ENCODE data around the gene TMEM191C. TPM values are rescaled to one million over a fixed set of nuclear protein-coding genes. Genes with fewer than 3 reads are reported as not detected.
"Not testable (repeated sequence)": the region's sequence is repeated elsewhere in the genome, so short reads cannot be mapped to it uniquely, and the experiment has no call there.

The TMEM191C gene
- total and polyA plus RNA-seq, 7 donors, result 0.27 to 10.2 (median 2.0) TPM

DNA sequence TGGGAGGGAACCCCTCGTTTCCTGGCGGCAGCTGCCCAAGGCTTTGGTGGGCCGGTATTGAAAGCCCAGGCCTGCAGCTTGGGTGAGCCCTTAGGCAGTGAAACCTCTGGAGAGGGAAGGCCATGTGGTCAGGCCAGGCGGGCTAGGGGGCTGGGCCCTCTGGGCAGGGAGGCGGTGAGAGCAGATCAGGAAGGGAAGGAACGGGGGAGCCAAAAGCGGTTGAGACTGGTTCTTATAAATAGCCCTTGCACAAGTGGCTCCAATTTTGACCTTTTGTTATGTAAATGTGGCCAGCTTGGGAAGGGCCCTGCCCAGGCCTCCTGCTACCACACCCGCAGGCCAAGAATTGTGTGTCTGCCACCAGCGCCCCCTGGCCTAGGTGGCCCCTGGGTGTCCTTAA is 25.1 kb upstream of the TMEM191C start:
- H3K27me3 ChIP-seq; H3K27ac ChIP-seq; intact Hi-C loops (cut with DNase I); H3K4me3 ChIP-seq; H3K9me3 ChIP-seq; DNase-seq; H3K4me1 ChIP-seq: not testable (repeated sequence)
- H3K36me3 ChIP-seq, result peaks cover 20 to 32% (median 22%) of the 10 kb centered on the region in 4 donors
- no CpG with 5 or more reads among the region's 9 CpGs for WGBS, 2 donors

DNA sequence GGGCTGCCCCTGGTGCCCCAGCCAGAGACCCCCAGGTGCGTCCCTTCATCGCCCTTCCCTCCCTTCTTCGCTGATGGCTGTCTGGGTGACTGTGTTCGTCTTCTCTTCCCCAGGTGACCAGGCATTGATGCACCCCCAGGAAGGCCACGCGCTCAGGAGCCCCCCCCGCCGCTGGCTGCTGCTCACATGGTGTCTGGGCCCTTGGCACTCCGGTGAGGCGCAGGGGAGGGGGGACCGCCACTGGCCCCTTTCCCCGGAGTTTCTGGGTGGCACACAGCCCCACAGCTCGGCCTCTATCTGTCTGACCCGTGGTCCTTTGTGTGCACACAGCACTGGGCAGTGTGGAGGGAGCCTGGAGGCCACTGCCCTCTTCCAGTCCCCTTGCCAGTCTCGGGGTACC is 24.5 kb upstream of the TMEM191C start:
- H3K27me3 ChIP-seq; H3K27ac ChIP-seq; H3K4me1 ChIP-seq; H3K9me3 ChIP-seq; H3K4me3 ChIP-seq; intact Hi-C loops (cut with DNase I): not testable (repeated sequence)
- H3K36me3 ChIP-seq, result peaks cover 20 to 32% (median 22%) of the 10 kb centered on the region in 4 donors
- 83 to 96% methylated on average over 6 to 8 of the region's 15 CpGs for WGBS, 2 donors
- DNase-seq, result peak; percentile 52

DNA sequence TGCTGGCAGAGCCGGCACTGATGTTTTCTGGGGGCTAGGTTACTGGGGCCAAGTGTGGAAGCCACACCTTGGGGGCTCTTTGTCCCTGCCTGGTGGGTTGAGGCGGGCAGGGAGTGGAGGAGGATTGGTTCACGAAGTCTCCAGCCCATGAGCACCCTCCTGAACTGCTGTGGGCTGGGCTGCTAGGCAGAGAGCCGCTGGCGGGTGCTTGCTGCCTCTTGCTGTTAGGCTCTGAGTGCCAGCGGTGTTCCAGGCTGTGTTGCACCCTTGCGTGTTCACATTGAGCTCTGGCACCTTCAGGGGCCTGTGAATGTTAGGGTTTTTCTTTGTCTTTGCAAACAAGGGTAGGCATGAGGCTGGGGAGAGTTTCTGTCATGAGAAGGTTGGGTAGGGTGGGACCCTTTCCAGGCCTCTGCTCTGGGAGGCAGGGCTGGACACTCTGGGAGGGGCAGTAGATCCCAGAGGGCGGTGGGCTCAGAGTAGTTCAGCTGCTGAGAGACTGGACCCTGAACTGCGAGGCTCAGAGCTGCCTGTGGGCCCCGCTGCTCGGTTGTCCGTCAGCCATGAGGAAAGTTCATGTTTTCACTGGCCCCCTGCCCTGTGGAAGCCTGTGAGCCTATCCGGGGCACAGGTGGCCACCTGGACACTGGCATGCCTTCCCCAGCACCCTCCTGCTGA is 24.0 kb upstream of the TMEM191C start:
- no peaks in the 10 kb centered on the region for H3K27me3 ChIP-seq
- WGBS, 2 donors, result 96% methylated on average over 13 of the region's 13 CpGs
- H3K9me3 ChIP-seq, result no peaks in the 10 kb centered on the region
- TF ChIP-seq, protein P1, sequence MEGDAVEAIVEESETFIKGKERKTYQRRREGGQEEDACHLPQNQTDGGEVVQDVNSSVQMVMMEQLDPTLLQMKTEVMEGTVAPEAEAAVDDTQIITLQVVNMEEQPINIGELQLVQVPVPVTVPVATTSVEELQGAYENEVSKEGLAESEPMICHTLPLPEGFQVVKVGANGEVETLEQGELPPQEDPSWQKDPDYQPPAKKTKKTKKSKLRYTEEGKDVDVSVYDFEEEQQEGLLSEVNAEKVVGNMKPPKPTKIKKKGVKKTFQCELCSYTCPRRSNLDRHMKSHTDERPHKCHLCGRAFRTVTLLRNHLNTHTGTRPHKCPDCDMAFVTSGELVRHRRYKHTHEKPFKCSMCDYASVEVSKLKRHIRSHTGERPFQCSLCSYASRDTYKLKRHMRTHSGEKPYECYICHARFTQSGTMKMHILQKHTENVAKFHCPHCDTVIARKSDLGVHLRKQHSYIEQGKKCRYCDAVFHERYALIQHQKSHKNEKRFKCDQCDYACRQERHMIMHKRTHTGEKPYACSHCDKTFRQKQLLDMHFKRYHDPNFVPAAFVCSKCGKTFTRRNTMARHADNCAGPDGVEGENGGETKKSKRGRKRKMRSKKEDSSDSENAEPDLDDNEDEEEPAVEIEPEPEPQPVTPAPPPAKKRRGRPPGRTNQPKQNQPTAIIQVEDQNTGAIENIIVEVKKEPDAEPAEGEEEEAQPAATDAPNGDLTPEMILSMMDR (IDR thresholded peaks at IDR 0.05), result no peak
- no peak overlapping the region for H3K27ac ChIP-seq
- H3K36me3 ChIP-seq, result peaks cover 20 to 32% (median 22%) of the 10 kb centered on the region in 4 donors
- H3K4me1 ChIP-seq, result no peaks in the 10 kb centered on the region
- intact Hi-C loops (cut with DNase I), result no loop called here
- H3K4me3 ChIP-seq, result no peak overlapping the region
- peak; percentile 49 for DNase-seq

DNA sequence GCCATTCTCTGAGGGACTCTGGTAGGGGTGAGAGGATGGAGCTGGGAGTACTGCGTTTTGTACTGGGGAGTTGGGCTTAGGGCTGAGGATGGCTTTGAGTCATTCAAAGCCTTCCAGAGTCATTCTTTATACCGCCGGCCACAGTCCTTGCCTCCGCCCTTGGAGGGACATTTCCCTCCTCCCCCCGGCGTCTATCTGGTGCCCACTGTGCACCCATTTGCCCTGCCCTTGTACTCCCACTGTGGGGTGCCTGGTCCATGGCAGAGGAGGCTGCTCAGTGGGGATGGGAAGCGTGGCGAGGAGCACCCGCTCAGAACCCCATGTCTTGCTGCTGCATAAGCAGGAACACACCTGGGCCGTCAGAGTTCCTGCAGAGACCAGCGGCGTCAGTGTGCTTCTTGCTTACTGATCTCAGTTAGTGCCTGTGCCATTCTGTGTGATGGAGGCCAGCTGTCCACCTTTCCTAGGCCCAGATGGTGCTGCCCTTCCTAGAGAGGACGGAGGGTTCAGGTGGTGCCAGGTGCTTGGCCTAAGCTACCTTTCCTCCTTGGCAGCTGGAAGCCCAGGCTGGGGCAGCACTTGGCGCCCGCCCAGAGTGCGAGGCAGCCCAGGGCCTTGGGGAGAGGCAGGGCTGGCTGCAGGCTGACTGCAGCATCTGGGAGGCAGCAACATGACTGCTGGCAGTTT is 23.3 kb upstream of the TMEM191C start:
- peak; percentile 42 for DNase-seq
- H3K36me3 ChIP-seq, result peaks cover 20 to 32% (median 22%) of the 10 kb centered on the region in 4 donors

DNA sequence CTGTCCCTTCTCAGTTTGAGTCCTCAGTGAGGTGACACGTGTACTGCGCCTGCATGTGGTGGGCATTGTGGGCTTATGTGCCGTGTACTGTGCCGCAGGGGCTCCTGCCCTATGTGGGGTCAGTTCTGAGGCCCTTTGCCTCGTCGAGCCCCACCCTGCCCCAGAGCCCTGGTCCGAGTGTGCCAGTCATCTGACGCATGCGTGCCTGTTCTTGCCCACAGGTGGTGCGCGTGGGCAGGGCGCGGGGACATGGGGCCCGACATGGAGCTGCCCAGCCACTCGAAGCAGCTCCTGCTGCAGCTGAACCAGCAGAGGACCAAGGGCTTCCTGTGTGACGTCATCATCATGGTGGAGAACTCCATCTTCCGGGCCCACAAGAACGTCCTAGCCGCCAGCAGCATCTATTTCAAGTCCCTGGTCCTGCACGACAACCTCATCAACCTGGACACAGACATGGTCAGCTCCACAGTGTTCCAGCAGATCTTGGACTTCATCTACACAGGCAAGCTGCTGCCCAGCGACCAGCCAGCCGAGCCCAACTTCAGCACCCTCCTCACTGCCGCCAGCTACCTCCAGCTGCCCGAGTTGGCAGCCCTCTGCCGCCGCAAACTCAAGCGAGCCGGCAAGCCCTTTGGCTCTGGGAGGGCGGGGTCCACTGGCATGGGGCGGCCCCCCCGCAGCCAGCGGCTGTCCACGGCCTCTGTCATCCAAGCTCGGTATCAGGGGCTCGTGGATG is 22.3 kb upstream of the TMEM191C start:
- no peak overlapping the region for H3K4me3 ChIP-seq
- no peaks in the 10 kb centered on the region for H3K27me3 ChIP-seq
- intact Hi-C loops (cut with DNase I), result no loop called here
- TF ChIP-seq EP300 (IDR thresholded peaks at IDR 0.05), result no peak
- TF ChIP-seq, protein P1 (IDR thresholded peaks at IDR 0.05), result no peak
- no peak for TF ChIP-seq POLR2AphosphoS5 (IDR thresholded peaks at IDR 0.05)
- TF ChIP-seq POLR2A (IDR thresholded peaks at IDR 0.05), result no peak
- H3K9me3 ChIP-seq, result no peaks in the 10 kb centered on the region
- H3K36me3 ChIP-seq, result peaks cover 20 to 32% (median 22%) of the 10 kb centered on the region in 4 donors
- DNase-seq, result peak; percentile 63
- no peaks in the 10 kb centered on the region for H3K4me1 ChIP-seq
- WGBS, 2 donors, result 92 to 94% methylated on average over 35 of the region's 35 CpGs
- no peak overlapping the region for H3K27ac ChIP-seq

More for the DNA sequence above, 23.3 kb upstream of the TMEM191C start:
- Histone ChIP-seq H3K4me1 (no peaks in the 10 kb centered on the region), H3K27me3 (no peaks in the 10 kb centered on the region), H3K4me3 (no peak overlapping the region), H3K27ac (no peak overlapping the region), H3K9me3 (no peaks in the 10 kb centered on the region)
- intact Hi-C loops (cut with DNase I), result no loop called here
- TF ChIP-seq POLR2AphosphoS5 (IDR thresholded peaks at IDR 0.05) (no peak), EP300 (IDR thresholded peaks at IDR 0.05) (no peak), POLR2A (IDR thresholded peaks at IDR 0.05) (no peak)
- TF ChIP-seq, protein P1 (IDR thresholded peaks at IDR 0.05), result no peak
- 93 to 94% methylated on average over 16 of the region's 16 CpGs for WGBS, 2 donors

All from sigmoid colon (tissue), 7 donors.